ENCODE results near the gene PCDH8.
A peak's percentile ranks its signal among the peaks of the same experiment; 100 is the strongest.

PCDH8 gene, protein sequence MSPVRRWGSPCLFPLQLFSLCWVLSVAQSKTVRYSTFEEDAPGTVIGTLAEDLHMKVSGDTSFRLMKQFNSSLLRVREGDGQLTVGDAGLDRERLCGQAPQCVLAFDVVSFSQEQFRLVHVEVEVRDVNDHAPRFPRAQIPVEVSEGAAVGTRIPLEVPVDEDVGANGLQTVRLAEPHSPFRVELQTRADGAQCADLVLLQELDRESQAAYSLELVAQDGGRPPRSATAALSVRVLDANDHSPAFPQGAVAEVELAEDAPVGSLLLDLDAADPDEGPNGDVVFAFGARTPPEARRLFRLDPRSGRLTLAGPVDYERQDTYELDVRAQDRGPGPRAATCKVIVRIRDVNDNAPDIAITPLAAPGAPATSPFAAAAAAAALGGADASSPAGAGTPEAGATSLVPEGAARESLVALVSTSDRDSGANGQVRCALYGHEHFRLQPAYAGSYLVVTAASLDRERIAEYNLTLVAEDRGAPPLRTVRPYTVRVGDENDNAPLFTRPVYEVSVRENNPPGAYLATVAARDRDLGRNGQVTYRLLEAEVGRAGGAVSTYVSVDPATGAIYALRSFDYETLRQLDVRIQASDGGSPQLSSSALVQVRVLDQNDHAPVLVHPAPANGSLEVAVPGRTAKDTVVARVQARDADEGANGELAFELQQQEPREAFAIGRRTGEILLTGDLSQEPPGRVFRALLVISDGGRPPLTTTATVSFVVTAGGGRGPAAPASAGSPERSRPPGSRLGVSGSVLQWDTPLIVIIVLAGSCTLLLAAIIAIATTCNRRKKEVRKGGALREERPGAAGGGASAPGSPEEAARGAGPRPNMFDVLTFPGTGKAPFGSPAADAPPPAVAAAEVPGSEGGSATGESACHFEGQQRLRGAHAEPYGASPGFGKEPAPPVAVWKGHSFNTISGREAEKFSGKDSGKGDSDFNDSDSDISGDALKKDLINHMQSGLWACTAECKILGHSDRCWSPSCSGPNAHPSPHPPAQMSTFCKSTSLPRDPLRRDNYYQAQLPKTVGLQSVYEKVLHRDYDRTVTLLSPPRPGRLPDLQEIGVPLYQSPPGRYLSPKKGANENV

DNA sequence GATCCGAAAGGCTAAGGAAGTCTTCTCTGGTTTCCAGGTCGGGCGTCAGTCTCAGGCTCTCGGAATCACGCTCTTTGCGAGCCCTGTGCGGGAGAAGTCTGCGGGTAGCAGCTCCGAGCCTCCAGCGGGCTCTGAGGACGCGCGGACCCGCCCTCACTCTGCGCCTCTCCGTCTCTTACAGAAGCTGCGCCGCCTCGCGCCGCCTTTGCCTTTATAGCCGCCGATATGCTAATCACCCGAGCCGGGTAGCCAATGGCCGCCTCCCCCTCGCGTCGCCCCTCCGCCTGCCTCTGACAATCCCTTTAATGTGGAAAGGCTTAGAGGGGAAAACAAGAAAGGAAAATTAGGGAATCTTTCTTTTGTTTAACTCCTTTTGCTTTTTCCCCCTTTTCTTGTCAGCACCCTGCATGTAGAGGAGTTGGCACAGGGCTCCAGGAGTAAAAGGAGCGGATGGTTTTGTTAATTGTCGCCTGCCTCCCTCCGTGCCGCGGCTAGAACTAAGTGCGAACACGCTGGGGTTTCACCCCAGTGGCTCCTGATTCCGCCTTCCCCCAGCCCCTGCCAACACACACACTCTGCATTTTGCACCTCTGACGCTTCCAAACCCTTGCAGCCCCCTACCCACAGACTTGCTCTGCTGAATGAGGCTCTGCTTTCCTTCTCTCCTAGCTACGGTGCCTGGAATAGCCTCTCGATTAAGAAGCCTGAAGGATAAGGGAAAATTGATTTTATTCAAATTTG lies at the start of gene PCDH8:
Gene PCDH8, minus strand, starts transcription at position 186 of the 741 bp plus-strand sequence. CDS start 204 bp downstream, outside the sequence.
- peak; percentile 18 for DNase-seq (ENCODE audit: low spot score)

DNA sequence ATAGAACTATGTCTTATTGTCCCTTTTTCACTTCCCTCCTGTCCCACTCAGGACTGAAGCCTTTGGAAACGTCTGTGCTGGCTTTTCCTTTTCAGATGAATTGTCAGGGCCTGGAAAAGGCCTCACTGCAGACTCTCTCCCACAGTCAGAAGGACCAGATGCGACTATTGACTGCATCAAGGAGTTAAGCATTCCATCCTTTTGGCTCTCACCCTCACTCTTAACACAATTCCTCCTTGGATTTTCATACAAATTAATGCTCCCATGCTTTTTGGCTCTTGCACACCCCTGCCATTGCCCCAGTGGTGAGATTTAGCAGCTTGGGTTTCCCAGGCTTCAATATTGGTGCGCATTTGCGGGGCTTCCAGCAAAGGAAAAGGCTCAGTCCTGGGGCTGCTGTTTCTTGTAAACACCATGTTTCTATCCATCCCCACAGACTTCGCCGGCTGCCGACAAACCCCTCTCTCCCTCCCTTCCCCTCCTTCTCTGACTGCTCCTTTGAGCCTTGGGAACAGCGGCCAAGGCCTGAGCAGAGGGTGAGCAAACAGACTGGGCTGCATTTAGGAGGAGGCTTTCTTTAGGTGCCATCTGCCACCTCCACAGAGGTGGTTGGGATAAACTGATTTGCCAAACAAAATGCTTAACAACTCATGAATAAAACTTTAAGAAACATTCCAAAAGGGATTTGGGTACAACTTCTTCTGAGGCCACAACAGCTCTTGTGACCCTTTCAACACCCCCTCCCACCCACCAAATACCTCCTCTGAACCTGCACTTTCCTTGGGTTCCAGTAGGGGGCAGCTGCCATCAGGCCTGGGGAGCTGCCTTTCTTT lies 48.6 kb upstream of the PCDH8 start:
- peak; percentile 4 for DNase-seq (ENCODE audit: low spot score)

DNA sequence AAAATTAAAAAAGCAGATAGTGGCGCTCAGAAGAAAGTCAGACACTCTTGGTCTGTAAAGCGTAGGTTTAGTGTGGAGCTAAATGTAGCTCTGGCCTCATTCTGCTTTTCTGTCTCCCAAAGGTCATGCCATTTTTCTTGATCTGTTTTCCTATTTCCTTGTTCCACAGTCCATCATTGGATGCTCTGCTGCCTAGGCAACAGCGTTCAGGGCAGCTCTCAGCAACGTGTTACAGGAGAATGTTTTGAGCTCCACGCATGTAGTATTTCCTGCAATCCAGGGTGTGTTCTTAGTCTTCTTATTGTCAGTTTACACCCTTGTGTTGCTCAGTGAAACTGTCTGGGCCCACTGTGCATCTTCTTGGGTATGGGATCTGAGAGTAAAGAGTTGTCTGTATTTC lies 46.0 kb upstream of the PCDH8 start:
- DNase-seq (ENCODE audit: low spot score): no peak

DNA sequence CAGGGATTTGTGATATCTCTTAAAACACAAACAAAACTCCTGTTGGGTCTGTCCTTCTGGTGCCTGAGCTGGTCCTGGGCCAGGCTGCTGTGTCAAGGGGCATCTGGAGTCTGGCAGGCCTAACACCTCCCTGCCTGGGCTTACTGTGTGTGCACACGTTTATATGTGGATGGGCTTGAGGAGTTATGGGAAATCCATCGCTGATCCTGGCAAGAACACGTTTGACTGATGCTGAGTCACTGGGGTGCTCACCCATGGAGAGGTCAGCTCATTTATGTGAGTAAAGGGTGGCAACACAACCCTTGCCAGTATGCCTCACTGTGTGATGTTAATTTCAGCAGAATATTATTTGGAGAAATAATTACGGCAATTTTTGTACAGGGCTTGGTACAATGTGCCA lies 44.5 kb upstream of the PCDH8 start:
- no peak for DNase-seq (ENCODE audit: low spot score)

DNA sequence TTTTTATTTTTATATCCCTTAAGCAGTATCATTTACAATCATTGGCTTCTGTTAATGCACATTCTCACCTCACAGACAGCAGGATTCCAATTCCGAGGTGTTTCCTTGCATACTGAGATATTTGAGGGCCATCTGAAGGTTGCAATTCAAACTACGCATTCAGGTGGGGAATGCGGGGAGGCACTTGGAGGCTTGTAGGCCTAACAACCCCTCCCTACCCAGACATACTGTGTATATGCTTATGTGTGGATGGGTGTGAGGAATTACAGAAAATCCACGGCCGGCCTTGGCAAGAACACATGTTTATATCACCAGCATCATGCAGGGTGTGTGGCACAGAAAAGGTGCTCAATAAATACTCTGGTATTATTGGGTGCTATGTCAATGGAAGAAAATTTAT lies 43.3 kb upstream of the PCDH8 start:
- DNase-seq (ENCODE audit: low spot score): no peak

DNA sequence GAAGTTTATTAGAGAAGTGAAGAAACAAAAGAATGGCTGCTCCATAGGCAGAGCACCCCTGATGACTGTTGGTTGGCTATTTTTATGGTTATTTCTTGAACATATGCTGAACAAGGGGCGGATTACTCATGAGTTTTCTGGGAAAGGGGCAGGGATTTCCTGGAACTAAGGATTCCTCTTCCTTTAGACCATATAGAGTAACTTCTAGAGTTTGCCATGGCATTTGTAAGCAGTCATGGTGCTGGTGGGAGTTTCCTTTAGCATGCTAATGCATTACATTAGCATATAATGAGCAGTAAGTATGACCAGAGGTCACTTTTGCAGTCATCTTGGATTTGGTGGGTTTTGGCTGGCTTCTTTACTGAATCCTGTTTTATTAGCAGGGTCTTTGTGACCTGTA lies 38.7 kb upstream of the PCDH8 start:
- DNase-seq (ENCODE audit: low spot score): no peak

DNA sequence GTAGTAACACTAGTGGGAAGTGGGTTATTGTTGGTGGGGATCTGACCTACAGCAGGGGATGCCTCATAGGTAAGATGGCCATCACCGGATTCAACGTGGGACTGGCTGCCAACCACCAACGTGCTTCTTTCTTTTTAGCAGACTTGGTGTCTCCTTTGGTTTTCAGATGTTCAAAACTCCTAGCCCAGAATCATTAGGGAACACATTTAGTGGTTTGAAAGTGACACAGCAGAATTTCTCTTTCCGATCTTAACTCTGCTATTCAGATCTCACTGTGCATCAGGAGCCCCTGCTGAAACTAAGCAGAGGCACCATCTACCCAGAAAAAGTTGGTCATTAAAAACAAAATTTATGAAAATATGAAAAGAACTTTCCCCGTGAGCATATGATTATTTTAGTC lies 36.7 kb upstream of the PCDH8 start:
- DNase-seq (ENCODE audit: low spot score): no peak

DNA sequence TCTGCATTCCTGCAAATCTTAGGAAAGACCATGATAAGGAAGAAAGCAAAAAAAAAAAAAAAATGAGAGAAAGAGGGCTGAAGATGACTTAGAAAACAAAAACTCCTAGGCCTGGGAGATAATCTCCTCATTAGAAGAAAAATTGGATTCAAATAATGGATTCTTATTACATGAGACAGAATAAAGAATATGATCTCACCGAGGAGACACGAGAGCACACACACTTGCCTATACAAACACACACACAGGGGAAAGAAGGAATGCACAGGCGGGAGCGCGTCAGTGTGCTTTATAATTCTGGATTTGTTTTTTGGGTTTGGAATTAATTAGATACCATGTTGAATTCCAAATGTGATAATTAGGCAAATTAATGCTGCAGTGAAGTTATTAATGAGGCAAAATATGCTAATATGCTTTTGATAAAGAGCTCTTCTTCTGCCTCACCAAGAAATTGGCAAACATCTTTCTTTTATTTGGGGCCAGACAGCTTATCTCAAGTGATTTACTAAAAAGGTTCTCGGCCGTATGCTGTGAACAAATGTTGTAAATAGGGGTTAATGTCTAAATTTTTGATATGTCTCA lies 36.1 kb upstream of the PCDH8 start:
- no peak for DNase-seq (ENCODE audit: low spot score)

DNA sequence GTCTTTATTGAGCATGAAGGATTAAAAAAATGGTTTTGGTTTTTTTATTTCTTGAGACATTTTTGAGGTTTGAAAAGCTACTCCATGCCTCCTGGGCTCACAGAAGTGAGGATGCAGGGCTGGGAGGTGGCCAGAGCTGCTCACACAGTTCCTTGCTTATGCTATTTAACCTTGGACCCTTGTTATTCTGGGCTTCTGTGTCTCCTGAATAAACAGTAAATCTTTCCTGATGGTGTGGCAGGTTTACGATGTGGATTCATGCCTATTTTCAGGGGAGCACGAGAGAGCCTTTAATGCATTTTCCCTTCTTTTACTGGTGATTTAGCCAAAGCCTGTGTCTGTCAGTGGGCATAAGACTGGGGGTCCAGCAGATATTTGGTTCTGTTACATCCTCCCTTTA lies 34.3 kb upstream of the PCDH8 start:
- no peak for DNase-seq (ENCODE audit: low spot score)

DNA sequence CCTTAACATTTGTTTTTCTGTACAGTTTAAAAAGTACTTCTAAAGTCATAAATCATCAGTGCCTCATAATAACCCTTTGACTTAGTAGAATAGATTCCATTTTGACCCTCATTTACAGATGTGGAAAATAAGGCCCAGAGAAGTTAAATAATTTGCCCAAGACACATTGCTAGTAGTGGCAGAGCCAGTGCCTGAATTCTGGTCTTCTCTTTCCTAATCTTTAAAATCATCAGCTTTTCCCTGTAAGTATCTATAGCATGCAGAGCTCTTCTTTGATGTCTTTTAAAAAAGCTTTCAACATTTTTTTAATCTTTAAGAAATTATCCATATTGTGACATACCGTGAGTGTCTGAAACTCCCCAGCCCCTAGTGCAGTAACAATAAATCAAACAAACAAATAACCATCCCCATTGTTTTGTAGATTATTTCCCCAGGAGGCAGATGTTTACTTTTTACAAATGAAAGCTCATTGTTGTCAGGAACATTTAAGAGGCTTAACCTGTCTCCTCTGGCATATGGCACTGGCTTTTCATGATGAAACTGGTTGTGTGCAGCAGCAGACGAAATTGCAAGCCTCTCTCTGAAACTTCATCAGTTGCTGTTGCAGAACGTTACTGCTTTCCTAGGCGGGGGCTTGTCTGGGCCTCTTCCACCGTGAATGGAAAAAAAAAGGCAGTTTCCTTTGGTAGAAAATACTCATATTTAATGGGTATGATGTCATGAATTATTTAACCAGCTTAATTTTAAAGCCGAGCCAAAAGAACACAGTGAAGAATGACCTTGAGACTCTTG lies 31.7 kb upstream of the PCDH8 start:
- DNase-seq (ENCODE audit: low spot score): no peak

DNA sequence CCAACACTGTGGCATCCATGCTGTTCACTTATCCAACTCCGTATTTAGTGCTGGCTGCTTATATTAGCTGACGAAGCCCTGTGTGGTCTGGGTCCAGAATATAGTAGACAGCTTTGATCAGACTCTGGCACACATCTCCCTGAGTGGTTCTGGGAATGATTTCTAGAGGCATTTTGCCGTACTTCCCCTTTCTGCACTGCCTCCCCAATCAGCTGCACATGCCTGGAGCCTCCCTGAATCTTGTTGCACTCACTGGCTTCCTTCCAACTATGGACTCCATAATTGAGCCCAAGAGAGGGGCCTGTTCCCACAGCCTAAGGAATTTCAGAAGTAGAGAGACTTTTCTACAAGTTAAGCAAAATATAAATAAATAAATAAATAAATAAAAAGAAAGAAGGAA lies 30.4 kb upstream of the PCDH8 start:
- no peak for DNase-seq (ENCODE audit: low spot score)

DNA sequence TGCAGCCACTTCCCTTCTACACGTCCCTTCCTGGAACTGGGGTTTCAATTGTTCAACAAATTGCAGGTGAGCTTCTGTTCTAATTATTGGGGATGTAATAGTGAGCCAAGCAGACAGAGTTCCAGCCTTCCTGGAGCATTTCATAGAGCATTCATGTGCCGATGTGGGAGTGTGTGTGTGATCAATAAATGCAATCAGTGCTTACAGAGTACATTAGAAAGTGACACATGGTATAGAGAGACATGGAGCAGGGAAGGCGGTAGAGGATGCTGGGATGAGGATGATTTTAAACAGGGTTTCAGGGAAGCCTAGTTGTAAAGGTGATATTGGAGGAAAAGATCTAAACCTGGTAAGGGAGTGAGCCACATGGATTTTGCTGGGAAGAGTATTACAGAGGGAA lies 21.7 kb upstream of the PCDH8 start:
- DNase-seq (ENCODE audit: low spot score): no peak

DNA sequence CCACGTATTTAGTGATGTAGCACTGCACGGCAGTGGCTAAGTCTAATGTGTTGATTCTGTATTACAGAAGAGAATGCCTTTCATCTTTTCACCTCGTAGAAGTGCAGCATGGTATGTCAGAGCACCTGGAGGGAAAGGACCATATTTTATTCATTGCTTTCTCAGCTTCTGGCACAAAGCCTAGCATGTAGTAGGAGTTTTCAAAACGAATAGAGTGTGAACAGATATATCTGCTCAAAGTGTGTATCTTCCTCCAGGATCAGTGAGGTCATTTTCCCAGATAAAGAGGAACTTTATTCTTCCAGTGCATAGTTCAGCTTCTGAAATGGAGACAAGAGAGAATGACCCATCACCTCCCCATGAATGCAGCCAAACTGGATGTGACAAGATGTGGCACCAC lies 21.2 kb upstream of the PCDH8 start:
- no peak for DNase-seq (ENCODE audit: low spot score)

DNA sequence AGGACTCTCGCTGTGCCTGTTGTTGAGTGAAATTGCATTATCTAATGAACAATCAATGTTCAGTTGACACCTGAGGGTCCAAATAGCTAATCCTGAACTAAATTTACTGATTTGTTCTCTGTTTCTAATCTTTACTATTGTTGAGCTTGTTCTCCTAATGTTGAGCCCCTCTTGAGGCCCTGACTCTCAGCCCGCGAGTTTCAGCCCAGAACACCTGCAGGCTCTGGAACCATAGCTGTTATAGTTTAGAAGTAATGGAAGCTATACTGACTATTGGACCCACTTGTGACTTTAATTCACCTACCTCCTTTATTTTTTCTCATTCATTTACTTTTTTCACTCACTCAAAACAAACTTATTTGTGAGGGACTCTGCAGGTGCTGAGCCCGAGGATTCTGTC lies 20.6 kb upstream of the PCDH8 start:
- DNase-seq (ENCODE audit: low spot score): no peak

DNA sequence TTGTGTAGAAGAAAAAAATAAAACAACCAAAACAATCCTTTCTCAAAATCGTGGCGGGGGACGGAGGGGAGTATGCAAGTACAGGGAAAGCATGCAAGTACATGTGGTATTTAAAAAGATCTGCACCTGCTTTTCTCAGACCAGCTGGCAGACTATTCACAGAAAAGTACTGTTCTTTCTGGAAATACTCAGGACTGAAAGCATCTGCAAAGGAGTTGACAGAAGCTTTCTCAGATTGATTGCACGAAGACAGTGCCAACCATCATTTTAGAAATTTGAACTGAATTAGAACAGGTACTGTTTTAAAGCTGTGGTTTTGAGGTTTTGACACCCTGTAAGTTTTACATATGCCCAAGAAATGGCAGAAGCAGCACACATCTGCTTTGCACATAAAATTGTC lies 19.8 kb upstream of the PCDH8 start:
- peak; percentile 28 for DNase-seq (ENCODE audit: low spot score)

DNA sequence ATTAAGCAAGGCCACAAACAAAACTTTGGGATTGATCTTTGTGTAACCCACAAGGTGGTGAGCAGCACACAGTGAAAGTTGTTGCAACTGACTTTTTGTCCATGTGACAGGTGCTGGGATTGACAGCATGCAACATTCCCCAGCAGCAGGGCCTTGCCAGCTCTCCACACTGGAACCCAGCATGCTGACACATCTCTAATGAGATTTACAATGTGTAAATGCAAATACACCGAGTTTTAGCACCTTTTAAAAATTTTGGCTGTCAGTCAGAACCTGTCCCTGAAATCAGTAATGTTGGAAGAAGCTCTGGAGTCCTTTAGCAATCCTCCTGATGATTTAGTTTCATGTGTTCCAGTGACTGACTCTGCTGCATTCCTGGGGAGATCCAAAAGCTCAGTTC lies 16.5 kb upstream of the PCDH8 start:
- DNase-seq (ENCODE audit: low spot score): no peak

DNA sequence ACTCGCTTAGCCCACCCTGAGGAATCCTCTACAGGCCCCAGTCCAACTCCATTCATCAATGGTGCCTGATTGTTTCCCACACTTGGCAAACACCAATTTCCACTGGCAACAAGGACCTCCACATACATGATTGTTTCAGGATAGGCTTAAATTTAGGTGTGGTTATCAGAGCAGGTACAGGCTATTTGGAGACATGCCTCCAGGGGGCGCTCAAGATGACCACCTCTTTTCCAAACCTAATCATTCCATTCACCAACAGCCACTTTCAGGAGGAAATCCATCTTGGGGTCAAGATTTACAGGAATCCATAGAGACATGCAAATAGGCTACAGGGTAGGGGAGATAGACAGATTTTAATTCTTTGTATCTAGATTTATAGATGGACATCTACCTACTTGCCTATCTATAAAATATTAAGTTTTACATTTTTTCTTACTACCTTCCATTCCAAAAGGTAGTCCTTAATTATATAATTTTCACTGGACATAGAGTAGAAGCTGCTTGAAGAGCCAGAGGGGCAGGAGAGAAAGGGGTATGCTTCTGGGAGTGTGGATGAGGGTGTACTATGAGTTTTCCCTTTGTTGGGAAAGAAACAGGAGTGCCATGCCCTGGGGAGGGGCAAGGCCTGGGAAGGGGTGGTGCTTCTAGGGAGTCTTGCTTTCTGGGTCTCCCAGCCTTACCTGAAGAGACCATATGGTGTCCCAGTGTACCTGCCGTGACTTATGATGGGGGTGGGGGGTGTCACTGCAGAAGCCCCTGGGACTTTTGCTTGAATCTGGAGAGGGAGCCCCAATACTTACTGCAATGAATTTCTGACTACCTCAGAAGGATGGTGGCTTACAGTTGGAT lies 14.1 kb upstream of the PCDH8 start:
- no peak for DNase-seq (ENCODE audit: low spot score)

DNA sequence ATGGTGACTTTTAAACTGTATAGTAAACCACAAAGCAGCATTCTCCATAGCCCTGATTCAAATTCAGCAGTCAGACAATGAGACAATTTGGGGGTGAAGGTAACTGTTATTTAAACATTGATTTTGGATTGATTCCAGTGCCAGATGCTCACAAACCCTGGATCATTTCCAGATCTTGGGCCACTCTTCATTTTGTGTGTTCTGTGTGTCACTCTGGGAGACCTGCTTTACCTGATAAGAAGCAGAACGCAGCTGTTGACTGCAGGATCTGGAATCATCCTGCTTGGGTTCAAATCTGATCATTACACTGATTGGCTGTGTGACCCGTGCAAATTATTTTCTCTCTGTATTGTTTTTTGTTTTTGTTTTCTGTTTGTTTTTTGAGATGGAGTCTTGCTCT lies 4.0 kb upstream of the PCDH8 start:
- DNase-seq (ENCODE audit: low spot score): no peak
